Pancreas (tissue), 10 donors: ENCODE data around the gene CPA3. TPM values are rescaled to one million over a fixed set of nuclear protein-coding genes. Genes with fewer than 3 reads are reported as not detected.

Experiments
- ATAC-seq, 4 donors: fragments of 200-7000 bp; cut with Tn5 transposase; one replicate each; pipeline versions ENCODE4 v1.8.0 to v1.9.1; 2020; ENCODE audit warnings: mild to moderate bottlenecking in 4 of 4, moderate library complexity in 4 of 4
- DNase-seq, 6 donors: peaks; one replicate each; pipeline ENCODE4 v3.0.0-alpha.2; 2020
- FAIRE-seq: peaks from 2 replicates; lab custom pipeline; 2012; peaks lifted over from hg19 to GRCh38; lab: Jason Lieb, UNC
- H3K27ac ChIP-seq, 4 donors: fragments of 200-600 bp; sonication (generic); 1 replicate in 3 of 4; 2 replicates in 1 of 4; pipeline versions ENCODE4 v1.5.0 to v1.8.0; 2020
- H3K27me3 ChIP-seq, 4 donors: fragments of 200-600 bp; one replicate each; pipeline ENCODE4 v1.8.0; 2021
- H3K36me3 ChIP-seq, 3 donors: fragments of 200-600 bp; sonication (generic) in 1 of 3; one replicate each; pipeline versions ENCODE4 v1.5.0 to v1.8.0; 2020 to 2021
- H3K4me1 ChIP-seq, 3 donors: fragments of 200-600 bp; one replicate each; pipeline ENCODE4 v1.8.0; 2021
- H3K4me3 ChIP-seq, 4 donors: fragments of 200-600 bp; sonication (generic) in 2 of 4; one replicate each; pipeline versions ENCODE4 v1.5.0 to v1.8.0; 2020 to 2021
- H3K9me3 ChIP-seq, 4 donors: fragments of 200-600 bp; one replicate each; pipeline ENCODE4 v1.8.0; 2021
- WGBS, 2 donors: extraction: QIAGEN DNeasy Blood & Tissue Kit; methylation state at CpG; one replicate each; pipeline ENCODE4 v1.1.7; 2013; 5-methylcytosine and 5-hydroxymethylcytosine counted together
- intact Hi-C, 3 donors: fragments of 100-400 bp; cut with DNase I; formaldehyde crosslinking; loops; one replicate each; pipeline versions ENCODE4 v1.11.1 to v1.14.2; 2022
- polyA plus RNA-seq, 2 donors: library from polyadenylated mRNA; stranded (reverse); fragments of 200-250 nt; gene quantifications; one replicate each; pipeline ENCODE4 v1.2.3, GENCODE V29; 2013
- total RNA-seq, 6 donors: library from RNA; stranded (reverse); fragmentation: NEBNext Ultra II Directional in 4 of 6; extraction: Animal tissue kit (Norgen Biotek cat#: 25700) in 4 of 6; gene quantifications; one replicate each; pipeline versions ENCODE4 v1.2.1 to v1.2.4, GENCODE V29; 2021 to 2023
- TF ChIP-seq, protein P1 (sequence below), 4 donors: fragments of 200-600 bp; sonication (generic) in 3 of 4; IDR thresholded peaks; one replicate each; pipeline versions ENCODE4 v1.5.0 to v1.8.0; 2021; ENCODE audit warnings: antibody characterized with exemption in 4 of 4
- donor health status: healthy with polysubstance abuse.
- donor health status: DM: no; HTN: no; CAD: no; lungs with moderate emphysema.
- donor health status: DM: no; HTN: no; CAD: no.
- donor health status: control.
- donor health status: control.
- donor health status: Bipolar disorder and iron deficiency.
- donor health status: DM: yes; HTN: yes; CAD: no.
- donor health status: DM: no; HTN: no; CAD: no.
- donor health status: DM: no; HTN: no; CAD: no.
- donor health status: DM: yes; HTN: yes; CAD: no.

CPA3 gene
- total and polyA plus RNA-seq, 8 donors: 1.1 to 10.4 (median 4.8) TPM

DNA sequence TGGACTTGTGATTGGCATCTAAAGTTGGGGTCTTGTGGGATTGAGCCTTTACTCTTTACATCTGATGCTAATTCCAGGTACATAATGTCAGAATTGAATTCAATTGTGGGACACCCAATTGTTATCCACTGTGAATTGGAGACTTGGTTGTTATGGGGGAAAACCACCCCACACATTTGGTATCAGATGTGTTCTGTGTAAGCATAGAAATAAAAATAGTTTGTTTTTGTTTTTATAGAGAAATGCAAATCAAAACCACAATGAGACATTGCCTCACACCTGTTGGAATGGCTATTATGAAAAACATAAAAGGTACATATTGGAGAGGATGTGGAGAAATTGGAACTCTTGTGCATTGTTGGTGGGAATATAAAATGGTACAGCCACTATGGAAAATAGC is 58.5 kb downstream of the CPA3 start:
- Histone ChIP-seq H3K9me3 (no peaks in the 10 kb centered on the region), H3K36me3 (no peaks in the 10 kb centered on the region), H3K27me3 (no peaks in the 10 kb centered on the region), H3K4me3 (no peak overlapping the region), H3K4me1 (no peaks in the 10 kb centered on the region), H3K27ac (no peak overlapping the region)
- intact Hi-C loops: no loop called here
- ATAC-seq (no peak), DNase-seq (no peak), FAIRE-seq (no peak)
- TF ChIP-seq, protein P1, sequence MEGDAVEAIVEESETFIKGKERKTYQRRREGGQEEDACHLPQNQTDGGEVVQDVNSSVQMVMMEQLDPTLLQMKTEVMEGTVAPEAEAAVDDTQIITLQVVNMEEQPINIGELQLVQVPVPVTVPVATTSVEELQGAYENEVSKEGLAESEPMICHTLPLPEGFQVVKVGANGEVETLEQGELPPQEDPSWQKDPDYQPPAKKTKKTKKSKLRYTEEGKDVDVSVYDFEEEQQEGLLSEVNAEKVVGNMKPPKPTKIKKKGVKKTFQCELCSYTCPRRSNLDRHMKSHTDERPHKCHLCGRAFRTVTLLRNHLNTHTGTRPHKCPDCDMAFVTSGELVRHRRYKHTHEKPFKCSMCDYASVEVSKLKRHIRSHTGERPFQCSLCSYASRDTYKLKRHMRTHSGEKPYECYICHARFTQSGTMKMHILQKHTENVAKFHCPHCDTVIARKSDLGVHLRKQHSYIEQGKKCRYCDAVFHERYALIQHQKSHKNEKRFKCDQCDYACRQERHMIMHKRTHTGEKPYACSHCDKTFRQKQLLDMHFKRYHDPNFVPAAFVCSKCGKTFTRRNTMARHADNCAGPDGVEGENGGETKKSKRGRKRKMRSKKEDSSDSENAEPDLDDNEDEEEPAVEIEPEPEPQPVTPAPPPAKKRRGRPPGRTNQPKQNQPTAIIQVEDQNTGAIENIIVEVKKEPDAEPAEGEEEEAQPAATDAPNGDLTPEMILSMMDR (IDR thresholded peaks at IDR 0.05): no peak

DNA sequence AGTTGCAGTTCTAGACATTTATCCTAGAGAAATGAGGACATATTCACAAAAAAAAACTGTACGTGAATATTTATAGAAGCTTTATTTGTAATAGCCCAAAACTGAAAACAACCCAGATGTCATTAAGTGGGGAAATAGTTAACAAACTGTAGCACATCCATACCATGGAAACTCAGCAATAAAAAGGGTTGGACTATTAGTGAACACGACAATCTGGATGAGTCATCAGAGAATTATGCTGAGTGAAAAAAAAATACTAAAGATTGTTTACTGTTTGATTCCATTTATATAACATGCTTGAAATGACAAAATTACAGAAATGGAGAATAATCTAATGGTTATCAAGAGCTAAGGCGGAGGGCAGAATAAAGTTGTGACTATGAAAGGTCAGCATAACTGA is 59.5 kb downstream of the CPA3 start:
- no peak for DNase-seq
- no peaks in the 10 kb centered on the region for H3K27me3 ChIP-seq
- H3K4me1 ChIP-seq: no peaks in the 10 kb centered on the region
- H3K27ac ChIP-seq: no peak overlapping the region
- intact Hi-C loops: no loop called here
- 44 to 54% methylated on average over 3 of the region's 3 CpGs for WGBS, 2 donors
- no peak for ATAC-seq
- no peak overlapping the region for H3K4me3 ChIP-seq
- TF ChIP-seq, protein P1 (IDR thresholded peaks at IDR 0.05): no peak
- H3K36me3 ChIP-seq: no peaks in the 10 kb centered on the region
- H3K9me3 ChIP-seq: no peaks in the 10 kb centered on the region
- no peak for FAIRE-seq

DNA sequence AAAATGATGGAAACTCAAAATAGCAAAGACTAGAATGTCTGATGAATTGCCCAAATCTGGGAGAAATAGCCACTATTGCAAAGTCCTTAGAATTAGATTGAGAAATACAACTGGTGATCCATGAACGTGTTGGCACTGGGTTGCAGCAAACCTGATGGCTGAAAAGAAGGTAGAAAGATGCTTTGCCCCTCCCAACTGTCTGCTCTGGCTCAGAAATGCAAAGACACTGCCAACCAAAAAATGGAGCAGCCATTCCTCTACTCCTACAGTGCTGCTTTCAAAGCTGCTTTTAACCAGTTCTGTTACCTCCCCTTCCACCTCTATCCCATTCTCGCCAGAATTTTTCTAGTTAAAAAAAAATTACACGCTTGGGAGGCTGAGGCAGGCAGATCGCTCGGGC is 60.7 kb downstream of the CPA3 start:
- no peaks in the 10 kb centered on the region for H3K4me1 ChIP-seq
- WGBS, 2 donors: 76 to 84% methylated on average over 5 of the region's 5 CpGs
- ATAC-seq: no peak
- FAIRE-seq: no peak
- no peak overlapping the region for H3K27ac ChIP-seq
- H3K36me3 ChIP-seq: no peaks in the 10 kb centered on the region
- H3K4me3 ChIP-seq: no peak overlapping the region
- H3K27me3 ChIP-seq: no peaks in the 10 kb centered on the region
- no peaks in the 10 kb centered on the region for H3K9me3 ChIP-seq
- TF ChIP-seq, protein P1 (IDR thresholded peaks at IDR 0.05): no peak
- intact Hi-C loops: no loop called here
- no peak for DNase-seq

DNA sequence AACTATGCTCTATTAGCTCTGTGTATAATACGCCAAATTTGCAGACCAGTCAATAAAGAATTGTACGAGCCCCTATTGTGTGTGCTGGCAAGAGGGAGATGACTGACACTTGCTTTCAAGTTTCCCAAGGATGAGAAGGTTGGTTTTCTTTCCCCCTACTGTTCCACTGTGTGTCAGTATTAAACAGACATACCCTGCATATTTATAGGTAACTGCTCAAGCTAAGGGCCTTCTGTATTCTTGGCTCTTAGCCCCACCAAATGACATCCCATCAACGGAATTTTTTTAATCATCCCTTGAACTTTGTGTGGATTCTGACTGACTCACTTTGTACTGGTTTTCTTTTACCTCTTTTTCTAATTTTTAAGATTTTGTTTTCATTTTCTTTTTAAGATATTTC is 65.7 kb downstream of the CPA3 start:
- Histone ChIP-seq H3K4me1 (no peaks in the 10 kb centered on the region), H3K36me3 (no peaks in the 10 kb centered on the region), H3K27me3 (no peaks in the 10 kb centered on the region), H3K9me3 (no peaks in the 10 kb centered on the region), H3K4me3 (no peak overlapping the region), H3K27ac (no peak overlapping the region)
- intact Hi-C loops: no loop called here
- DNase-seq (no peak), ATAC-seq (no peak), FAIRE-seq (no peak)
- TF ChIP-seq, protein P1 (IDR thresholded peaks at IDR 0.05): no peak
- 73% methylated on average over 3 of the region's 3 CpGs for WGBS, 2 donors

DNA sequence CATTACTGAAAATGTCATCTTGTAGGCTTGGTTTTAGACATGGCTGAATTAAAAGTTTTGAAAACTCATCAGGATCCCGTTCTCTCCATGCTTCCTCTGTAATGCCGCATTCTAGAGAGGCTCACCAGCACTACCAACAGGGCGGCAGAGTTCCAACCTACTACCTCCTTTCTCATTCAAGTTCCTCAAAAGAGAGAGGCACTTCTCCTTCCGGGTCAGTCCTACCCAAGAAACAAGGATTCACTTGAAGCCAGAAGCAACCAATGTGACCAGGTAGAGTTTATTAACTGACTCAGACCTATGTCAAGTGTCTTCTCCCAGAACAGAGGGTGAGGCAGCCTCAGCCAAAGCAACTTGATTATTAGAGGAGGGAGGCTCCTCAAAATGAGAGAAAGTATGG is 66.5 kb downstream of the CPA3 start:
- WGBS, 2 donors: 90 to 92% methylated on average over 4 of the region's 4 CpGs
- Histone ChIP-seq H3K27ac (no peak overlapping the region), H3K4me1 (no peaks in the 10 kb centered on the region), H3K9me3 (no peaks in the 10 kb centered on the region), H3K36me3 (no peaks in the 10 kb centered on the region), H3K4me3 (no peak overlapping the region), H3K27me3 (no peaks in the 10 kb centered on the region)
- intact Hi-C loops: no loop called here
- FAIRE-seq (no peak), ATAC-seq (no peak), DNase-seq (no peak)
- TF ChIP-seq, protein P1 (IDR thresholded peaks at IDR 0.05): no peak
